Activated naive CD4-positive, alpha-beta T cell treated with anti-CD3 and anti-CD28 coated beads, Interleukin-2, amount 10 ng/mL, durations not matched to agents 7 days and 5 days (primary cell): ENCODE measurements around the gene RCAN1.

Experiments used
- CTCF ChIA-PET: fragments of 350-600 bp; sonication (Branson Sonifier 250); formaldehyde crosslinking; loops from one replicate; lab custom pipeline; 2021; ENCODE audit warnings: antibody characterized with exemption; lab: Charles Lee
- DNase-seq: peaks from one replicate; pipeline ENCODE4 v3.0.0-alpha.2; 2020
- H3K27ac Mint-ChIP-seq: one replicate; pipeline ENCODE4 v1.8.0; 2021; ENCODE audit warnings: mild to moderate bottlenecking, moderate library complexity, mixed read lengths
- H3K27me3 Mint-ChIP-seq: one replicate; pipeline ENCODE4 v1.8.0; 2021; ENCODE audit warnings: mild to moderate bottlenecking, mixed read lengths
- H3K36me3 Mint-ChIP-seq: one replicate; pipeline ENCODE4 v1.8.0; 2021; ENCODE audit warnings: mixed read lengths
- H3K4me1 Mint-ChIP-seq: one replicate; pipeline ENCODE4 v1.8.0; 2021; ENCODE audit warnings: mixed read lengths
- H3K4me3 Mint-ChIP-seq: one replicate; pipeline ENCODE4 v1.8.0; 2021; ENCODE audit warnings: mild to moderate bottlenecking, moderate library complexity, mixed read lengths
- H3K9me3 Mint-ChIP-seq: one replicate; pipeline ENCODE4 v1.8.0; 2021; ENCODE audit warnings: mixed read lengths

The RCAN1 gene

GRCh38 chr21:34636961-34637360 is 22.0 kb upstream of the RCAN1 start:
- Mint-ChIP-seq H3K9me3 (peaks cover 2% of the 10 kb centered on the region), H3K4me1 (peaks cover 32% of the 10 kb centered on the region), H3K27me3 (peaks cover 13% of the 10 kb centered on the region), H3K4me3 (no peak overlapping the region), H3K36me3 (no peaks in the 10 kb centered on the region), H3K27ac (no peak overlapping the region)
- CTCF ChIA-PET: interaction anchor here (0.6 to 1.7 kb wide), 4 partner anchors 9 to 275 kb away, joined by 3 to 6 read pairs (median 4); no protein-coding TSS in a partner anchor
- DNase-seq: no peak

GRCh38 chr21:34635307-34635706 is 20.4 kb upstream of the RCAN1 start:
- no peaks in the 10 kb centered on the region for H3K36me3 Mint-ChIP-seq
- no peak overlapping the region for H3K4me3 Mint-ChIP-seq
- H3K9me3 Mint-ChIP-seq: peaks cover 2% of the 10 kb centered on the region
- H3K4me1 Mint-ChIP-seq: peaks cover 19% of the 10 kb centered on the region
- no peak for DNase-seq
- no peak overlapping the region for H3K27ac Mint-ChIP-seq
- H3K27me3 Mint-ChIP-seq: peaks cover 20% of the 10 kb centered on the region
- CTCF ChIA-PET: interaction anchor here (1.0 kb wide), 2 partner anchors 35 to 129 kb away, joined by 3 read pairs; no protein-coding TSS in a partner anchor

DNA sequence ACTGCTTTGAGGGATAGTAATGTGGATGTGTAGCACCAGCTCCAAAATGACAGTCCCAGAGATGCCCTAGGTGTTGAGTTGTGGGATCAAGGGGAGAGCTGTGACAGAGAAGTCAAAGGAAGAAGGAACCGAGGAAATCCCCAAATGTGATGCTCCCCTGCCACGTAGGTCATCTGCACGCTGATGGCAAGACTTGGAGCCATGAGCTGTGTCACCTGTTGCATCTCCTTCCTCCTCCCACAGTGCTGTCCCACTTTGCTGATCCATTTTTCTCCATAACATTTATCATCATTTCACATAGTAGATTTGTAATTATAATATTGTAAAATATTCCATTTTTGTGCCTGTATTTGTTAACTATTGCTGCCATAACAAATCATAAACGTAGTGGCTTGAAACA is 17.6 kb upstream of the RCAN1 start:
- no peaks in the 10 kb centered on the region for H3K36me3 Mint-ChIP-seq
- H3K27me3 Mint-ChIP-seq: peaks cover 20% of the 10 kb centered on the region
- no peak overlapping the region for H3K27ac Mint-ChIP-seq
- CTCF ChIA-PET: interaction anchor here (1.3 to 2.1 kb wide), 3 partner anchors 20 to 265 kb away, joined by 3 to 9 read pairs (median 4); no protein-coding TSS in a partner anchor
- peaks cover under 1% of the 10 kb centered on the region for H3K4me1 Mint-ChIP-seq
- no peak overlapping the region for H3K4me3 Mint-ChIP-seq
- no peaks in the 10 kb centered on the region for H3K9me3 Mint-ChIP-seq
- DNase-seq: no peak

DNA sequence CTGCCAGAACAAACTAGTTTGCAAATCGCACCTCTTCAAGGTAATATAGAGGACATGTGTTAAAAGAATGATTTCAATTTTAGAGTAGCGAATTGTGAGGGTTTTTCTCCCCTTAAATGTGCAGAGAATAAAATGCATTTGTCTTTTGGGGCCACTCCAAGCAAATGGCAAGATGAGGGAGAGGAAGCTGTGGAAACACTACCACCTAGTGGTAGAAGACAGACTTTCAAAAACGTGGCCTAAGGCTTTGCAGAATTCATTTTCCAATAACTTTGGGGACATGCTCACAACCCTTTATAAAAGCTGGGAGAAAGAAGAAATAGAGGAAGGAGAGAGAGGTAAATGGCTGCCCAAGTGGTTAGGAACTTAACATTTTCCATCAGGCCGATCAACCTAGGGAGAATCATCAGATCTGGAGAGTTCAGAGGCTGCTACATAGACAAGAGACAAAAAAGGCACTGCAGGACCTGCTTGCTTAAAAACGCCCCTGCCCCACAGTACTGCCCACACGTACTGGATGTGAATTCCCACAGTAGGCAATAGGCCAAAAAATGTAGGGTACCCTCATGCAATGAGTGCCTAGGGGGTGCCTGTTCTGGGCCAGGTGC is 15.7 kb upstream of the RCAN1 start:
- Mint-ChIP-seq H3K27ac (no peak overlapping the region), H3K36me3 (no peaks in the 10 kb centered on the region), H3K9me3 (no peaks in the 10 kb centered on the region), H3K4me1 (no peaks in the 10 kb centered on the region), H3K27me3 (peaks cover 27% of the 10 kb centered on the region), H3K4me3 (no peak overlapping the region)
- CTCF ChIA-PET: interaction anchor here (1.3 to 2.1 kb wide), 7 partner anchors 11 to 266 kb away, joined by 3 to 13 read pairs (median 5); partner anchors contain the start of gene KCNE2
- DNase-seq: peak; percentile 40

GRCh38 chr21:34626131-34626530 is 11.2 kb upstream of the RCAN1 start:
- Mint-ChIP-seq H3K27ac (no peak overlapping the region), H3K27me3 (peaks cover 28% of the 10 kb centered on the region), H3K36me3 (no peaks in the 10 kb centered on the region), H3K4me1 (no peaks in the 10 kb centered on the region), H3K9me3 (no peaks in the 10 kb centered on the region), H3K4me3 (no peak overlapping the region)
- DNase-seq: no peak
- CTCF ChIA-PET: interaction anchor here (1.5 kb wide), 1 partner anchor 21 kb away, joined by 4 read pairs; no protein-coding TSS in a partner anchor

DNA sequence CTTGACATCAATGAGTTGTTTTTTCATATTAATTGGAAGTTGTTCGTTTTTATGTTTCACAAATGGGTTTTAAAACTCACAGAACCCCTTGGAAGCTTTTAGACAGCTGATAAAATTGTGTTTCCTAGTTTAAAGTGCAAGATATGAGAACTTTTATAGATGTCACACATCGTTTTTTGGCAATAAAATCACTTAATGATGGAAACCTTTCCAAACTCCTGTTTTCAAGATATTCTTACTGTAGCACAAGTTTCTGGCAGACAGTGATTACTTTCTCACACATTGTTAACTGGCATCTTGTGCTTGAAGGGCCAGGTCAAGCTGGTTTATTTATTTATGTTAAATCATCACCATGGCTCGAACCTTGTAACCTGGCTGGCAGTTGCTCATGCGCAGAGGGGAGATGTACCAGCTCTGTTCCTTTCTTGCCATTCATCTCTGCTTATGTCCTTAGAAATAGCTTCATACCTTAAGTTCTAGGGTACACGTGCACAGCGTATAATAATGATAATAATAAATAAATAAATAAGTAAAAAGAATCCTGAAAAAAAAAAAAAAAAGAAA is 10.2 kb upstream of the RCAN1 start:
- H3K36me3 Mint-ChIP-seq: no peaks in the 10 kb centered on the region
- H3K4me3 Mint-ChIP-seq: no peak overlapping the region
- H3K27ac Mint-ChIP-seq: no peak overlapping the region
- no peaks in the 10 kb centered on the region for H3K4me1 Mint-ChIP-seq
- DNase-seq: no peak
- peaks cover 35% of the 10 kb centered on the region for H3K27me3 Mint-ChIP-seq
- CTCF ChIA-PET: interaction anchor here (3.4 kb wide), 1 partner anchor 22 kb away, joined by 11 read pairs; no protein-coding TSS in a partner anchor
- no peaks in the 10 kb centered on the region for H3K9me3 Mint-ChIP-seq

- H3K27ac Mint-ChIP-seq: no peak overlapping the region
- H3K4me1 Mint-ChIP-seq: no peaks in the 10 kb centered on the region
- CTCF ChIA-PET: interaction anchor here (3.4 kb wide), 1 partner anchor 21 kb away, joined by 11 read pairs; no protein-coding TSS in a partner anchor
- H3K4me3 Mint-ChIP-seq: no peak overlapping the region
- DNase-seq: no peak
- no peaks in the 10 kb centered on the region for H3K36me3 Mint-ChIP-seq
- peaks cover 40% of the 10 kb centered on the region for H3K27me3 Mint-ChIP-seq
- H3K9me3 Mint-ChIP-seq: no peaks in the 10 kb centered on the region
Measured at GRCh38 chr21:34623516-34623915, 8.6 kb upstream of the RCAN1 start.

GRCh38 chr21:34621434-34622350 is 6.8 kb upstream of the RCAN1 start:
- Mint-ChIP-seq H3K27me3 (peaks cover 49% of the 10 kb centered on the region), H3K36me3 (no peaks in the 10 kb centered on the region), H3K27ac (no peak overlapping the region), H3K4me1 (no peaks in the 10 kb centered on the region), H3K4me3 (no peak overlapping the region), H3K9me3 (no peaks in the 10 kb centered on the region)
- CTCF ChIA-PET: interaction anchor here (0.7 to 3.4 kb wide), 2 partner anchors 19 to 111 kb away, joined by 3 to 11 read pairs; no protein-coding TSS in a partner anchor
- DNase-seq: no peak

DNA sequence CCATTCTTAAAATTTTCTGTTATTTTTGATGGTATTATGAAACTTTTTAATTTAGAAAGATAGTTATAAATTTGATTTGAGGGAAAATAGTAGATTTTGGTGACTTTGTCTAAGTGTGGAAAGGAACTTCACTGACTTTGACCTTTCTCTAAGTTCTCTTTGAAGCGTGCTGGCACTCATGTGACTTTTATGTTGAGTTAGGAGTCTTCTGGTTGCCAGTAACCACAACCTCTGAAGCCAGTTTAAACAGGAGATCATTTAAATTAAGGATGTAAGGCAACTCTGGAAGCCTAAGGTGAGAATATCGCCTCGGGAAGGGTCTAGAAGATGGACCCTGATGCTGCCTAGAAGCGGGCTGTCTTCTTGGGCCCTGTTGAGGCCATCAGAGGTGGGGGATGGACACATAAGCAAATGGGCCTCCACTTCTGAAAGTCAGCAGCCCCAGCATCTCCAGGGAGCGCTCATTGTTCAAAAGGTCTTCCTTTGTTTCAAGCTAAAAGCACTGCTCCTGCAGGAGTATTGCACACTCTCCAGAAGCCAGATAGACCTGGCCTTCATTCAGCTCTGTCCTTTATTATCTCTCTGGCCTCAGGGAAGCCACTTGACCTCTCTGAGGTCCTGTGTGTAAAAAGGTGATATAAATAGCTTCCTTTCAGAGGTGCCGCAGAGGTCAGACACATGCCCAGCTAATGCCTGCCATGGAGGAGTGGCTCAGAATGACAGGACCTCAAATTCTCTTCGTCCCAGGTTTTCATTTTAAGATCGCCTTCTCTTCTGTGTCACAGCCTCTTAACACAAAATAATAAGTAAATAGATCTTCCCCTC is 5.1 kb upstream of the RCAN1 start:
- CTCF ChIA-PET: interaction anchor here (1.3 kb wide), 1 partner anchor 9 kb away, joined by 4 read pairs; no protein-coding TSS in a partner anchor
- Mint-ChIP-seq H3K27ac (no peak overlapping the region), H3K9me3 (no peaks in the 10 kb centered on the region), H3K36me3 (no peaks in the 10 kb centered on the region), H3K4me3 (no peak overlapping the region), H3K4me1 (no peaks in the 10 kb centered on the region), H3K27me3 (peaks cover 42% of the 10 kb centered on the region)
- no peak for DNase-seq

DNA sequence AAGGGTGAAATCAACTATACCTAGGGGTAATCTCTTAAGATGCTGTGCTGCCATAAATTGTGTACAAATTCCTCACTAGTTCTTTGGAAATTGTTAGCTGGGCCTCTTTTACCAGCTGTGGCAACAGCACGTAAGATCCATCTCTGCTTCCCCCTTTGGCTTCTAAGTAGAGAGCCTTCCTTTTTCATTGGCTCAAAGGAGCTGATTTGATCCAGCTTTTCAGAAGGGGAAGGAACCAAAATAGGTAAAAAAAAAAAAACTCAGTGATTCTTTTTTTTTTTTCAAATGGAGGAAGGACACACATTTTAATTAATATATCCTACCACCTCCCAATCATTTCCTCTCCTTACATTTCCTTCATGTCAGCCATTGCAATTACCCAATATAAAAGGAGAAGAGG is 4.0 kb upstream of the RCAN1 start:
- Mint-ChIP-seq H3K4me1 (peaks cover 3% of the 10 kb centered on the region), H3K27me3 (peaks cover 46% of the 10 kb centered on the region), H3K9me3 (no peaks in the 10 kb centered on the region), H3K4me3 (no peak overlapping the region), H3K36me3 (no peaks in the 10 kb centered on the region), H3K27ac (no peak overlapping the region)
- CTCF ChIA-PET: interaction anchor here (0.9 to 1.9 kb wide), 4 partner anchors 13 to 257 kb away, joined by 3 to 6 read pairs (median 4); no protein-coding TSS in a partner anchor
- no peak for DNase-seq

GRCh38 chr21:34617753-34618339 is 2.9 kb upstream of the RCAN1 start:
- H3K36me3 Mint-ChIP-seq: no peaks in the 10 kb centered on the region
- H3K9me3 Mint-ChIP-seq: no peaks in the 10 kb centered on the region
- H3K27me3 Mint-ChIP-seq: peaks cover 40% of the 10 kb centered on the region
- no peak overlapping the region for H3K4me3 Mint-ChIP-seq
- no peak overlapping the region for H3K27ac Mint-ChIP-seq
- H3K4me1 Mint-ChIP-seq: peaks cover 10% of the 10 kb centered on the region
- CTCF ChIA-PET: interaction anchor here (0.9 to 1.9 kb wide), 5 partner anchors 14 to 255 kb away, joined by 3 to 6 read pairs (median 4); no protein-coding TSS in a partner anchor
- no peak for DNase-seq

- no peaks in the 10 kb centered on the region for H3K9me3 Mint-ChIP-seq
- no peak for DNase-seq
- peaks cover 37% of the 10 kb centered on the region for H3K27me3 Mint-ChIP-seq
- peak overlapping the region; percentile 77 for H3K4me3 Mint-ChIP-seq
- peaks cover 17% of the 10 kb centered on the region for H3K4me1 Mint-ChIP-seq
- CTCF ChIA-PET: interaction anchor here (1.0 kb wide), 1 partner anchor 12 kb away, joined by 3 read pairs; no protein-coding TSS in a partner anchor
- H3K27ac Mint-ChIP-seq: peak overlapping the region; percentile 66
- no peaks in the 10 kb centered on the region for H3K36me3 Mint-ChIP-seq
Measured at GRCh38 chr21:34615487-34615814, 538 bp upstream of the RCAN1 start.
